Bronchial epithelial cell (primary cell): Measurements from ENCODE around the gene TEX12. TPM values are rescaled to one million over a fixed set of nuclear protein-coding genes. Genes with fewer than 3 reads are reported as not detected.
"Not testable (repeated sequence)": the region's sequence is repeated elsewhere in the genome, so short reads cannot be mapped to it uniquely, and the experiment has no call there.

Experiments
- DNase-seq: peaks from one replicate; pipeline ENCODE4 v3.0.0-alpha.2; 2010; ENCODE audit warnings: low read depth
- FAIRE-seq: peaks from 2 replicates; lab custom pipeline; 2011; peaks lifted over from hg19 to GRCh38; lab: Jason Lieb, UNC
- H3K27me3 ChIP-seq: 2 replicates; pipeline ENCODE4 v1.5.1; 2011; ENCODE audit warnings: low read length; ENCODE audit not compliant: control insufficient read depth, insufficient read depth
- H3K36me3 ChIP-seq: 2 replicates; pipeline ENCODE4 v1.5.1; 2011; ENCODE audit warnings: low read length; ENCODE audit not compliant: control insufficient read depth, insufficient read depth
- H3K4me3 ChIP-seq: 2 replicates; pipeline ENCODE4 v1.5.1; 2011; ENCODE audit warnings: mild to moderate bottlenecking, low read depth, low read length, control low read depth
- CTCF ChIP-seq: IDR thresholded peaks from 2 replicates; pipeline ENCODE4 v1.5.1; 2011; ENCODE audit warnings: mild to moderate bottlenecking, moderate library complexity, low read length, control low read depth, inconsistent platforms; ENCODE audit not compliant: insufficient read depth, severe bottlenecking
- total RNA-seq: library from RNA; depleted of rRNA; stranded (reverse); fragments of >200 nt; gene quantifications from 2 replicates; pipeline ENCODE4 v1.2.1, GENCODE V29; 2014

Gene TEX12
- total RNA-seq, 1 donor from 2014 or later = 0.26 TPM

DNA sequence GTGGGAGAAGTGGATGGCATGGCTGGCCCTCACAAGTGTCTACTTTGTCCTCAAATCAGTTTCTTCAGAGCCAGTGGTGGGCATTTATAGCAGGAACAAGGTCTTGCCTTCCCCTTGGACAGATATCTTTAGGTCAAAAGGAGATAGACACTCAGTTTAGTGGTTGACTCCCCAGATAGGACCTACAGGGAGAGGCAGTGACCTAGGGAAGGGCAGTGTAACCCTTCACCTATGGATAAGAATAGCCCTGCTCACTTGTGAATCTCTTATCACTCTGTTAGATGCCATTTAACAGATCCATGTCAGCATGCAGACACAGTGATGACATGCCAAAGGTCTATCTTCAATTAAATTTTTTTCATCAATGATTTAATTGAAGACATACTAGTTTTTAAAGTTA is 19.1 kb downstream of the TEX12 start:
- TF ChIP-seq CTCF = no peak
- DNase-seq = no peak
- no peaks in the 10 kb centered on the region for H3K27me3 ChIP-seq
- FAIRE-seq = no peak
- no peak overlapping the region for H3K4me3 ChIP-seq
- H3K36me3 ChIP-seq = no peaks in the 10 kb centered on the region

- not testable (repeated sequence) for FAIRE-seq, H3K27me3 ChIP-seq, DNase-seq, H3K4me3 ChIP-seq, H3K36me3 ChIP-seq
Measured at GRCh38 chr11:112195113-112195512, 27.9 kb downstream of the TEX12 start.

DNA sequence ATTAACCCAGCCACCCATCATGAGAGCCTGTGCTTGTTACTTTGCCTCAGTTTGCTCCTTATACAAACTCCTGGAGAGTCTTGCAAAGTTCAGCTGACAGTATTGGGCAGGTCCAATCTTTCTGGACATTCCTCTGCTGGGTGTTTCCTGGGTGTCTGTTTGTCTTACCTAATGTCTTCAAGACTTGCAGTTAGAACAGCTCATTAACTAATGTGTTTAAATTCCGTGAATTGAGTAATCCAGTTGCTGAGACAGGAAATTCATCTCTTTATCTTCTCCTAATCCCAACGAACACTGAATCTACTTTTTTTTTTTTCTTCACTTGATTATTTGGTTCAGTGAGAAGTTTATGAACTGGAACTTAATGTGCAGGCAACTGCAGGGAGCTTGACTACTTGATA is 28.8 kb downstream of the TEX12 start:
- no peak for FAIRE-seq

GRCh38 chr11:112196519-112197087 is 29.4 kb downstream of the TEX12 start:
- FAIRE-seq = no peak
- no peaks in the 10 kb centered on the region for H3K27me3 ChIP-seq
- DNase-seq = no peak
- no peak for TF ChIP-seq CTCF
- no peak overlapping the region for H3K4me3 ChIP-seq
- no peaks in the 10 kb centered on the region for H3K36me3 ChIP-seq

More for the DNA sequence above, 28.8 kb downstream of the TEX12 start:
- Histone ChIP-seq H3K36me3 (no peaks in the 10 kb centered on the region), H3K27me3 (no peaks in the 10 kb centered on the region), H3K4me3 (no peak overlapping the region)
- DNase-seq = peak; percentile 86
- TF ChIP-seq CTCF = no peak

GRCh38 chr11:112199101-112199500 is 31.9 kb downstream of the TEX12 start:
- not testable (repeated sequence) for H3K4me3 ChIP-seq, H3K27me3 ChIP-seq, H3K36me3 ChIP-seq, DNase-seq, FAIRE-seq

- TF ChIP-seq CTCF = no peak
- H3K27me3 ChIP-seq = no peaks in the 10 kb centered on the region
- DNase-seq (no peak), FAIRE-seq (no peak)
- H3K4me3 ChIP-seq = no peak overlapping the region
- H3K36me3 ChIP-seq = no peaks in the 10 kb centered on the region
Measured at GRCh38 chr11:112200252-112200651, 33.1 kb downstream of the TEX12 start.

DNA sequence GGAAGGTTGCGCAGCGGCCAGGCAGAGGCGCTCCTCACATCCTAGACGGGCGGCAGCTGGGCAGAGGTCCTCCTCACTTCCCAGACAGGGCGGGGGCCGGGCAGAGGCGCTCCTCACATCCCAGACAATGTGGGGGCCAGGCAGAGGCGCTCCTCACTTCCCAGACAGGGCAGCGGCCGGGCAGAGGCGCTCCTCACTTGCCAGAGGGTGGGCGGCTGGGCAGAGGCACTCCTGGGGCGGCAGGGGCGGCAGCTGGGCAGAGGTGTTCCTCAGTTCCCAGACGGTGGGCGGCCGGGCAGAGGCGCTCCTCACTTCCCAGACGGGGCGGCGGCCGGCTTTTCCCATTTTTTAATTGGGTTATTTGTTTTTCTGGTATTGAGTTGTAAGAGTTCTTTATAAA is 38.9 kb downstream of the TEX12 start:
- TF ChIP-seq CTCF = no peak
- Histone ChIP-seq H3K36me3 (no peaks in the 10 kb centered on the region), H3K27me3 (no peaks in the 10 kb centered on the region), H3K4me3 (no peak overlapping the region)
- DNase-seq (no peak), FAIRE-seq (no peak)
